ENCODE measurements around the gene CEL.
"Not testable (repeated sequence)": the region's sequence is repeated elsewhere in the genome, so short reads cannot be mapped to it uniquely, and the experiment has no call there.

CEL gene

DNA sequence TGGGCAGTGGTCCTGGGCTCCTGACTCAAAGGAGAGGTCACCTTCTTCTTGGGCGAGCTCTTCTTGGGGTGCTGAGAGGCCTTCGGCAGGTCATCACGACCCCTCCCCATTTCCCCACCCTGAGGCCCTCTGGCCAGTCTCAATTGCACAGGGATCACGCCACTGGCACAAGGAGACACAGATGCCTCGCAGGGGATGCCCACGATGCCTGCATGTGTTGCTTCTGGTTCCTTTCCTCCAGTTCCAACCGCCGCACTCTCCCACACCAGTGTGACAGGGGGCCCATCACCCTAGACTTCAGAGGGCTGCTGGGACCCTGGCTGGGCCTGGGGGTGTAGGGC is 1.3 kb downstream of the CEL start:
- DNase-seq (ENCODE audit: insufficient read length, low spot score) (no peak), FAIRE-seq (no peak)

DNA sequence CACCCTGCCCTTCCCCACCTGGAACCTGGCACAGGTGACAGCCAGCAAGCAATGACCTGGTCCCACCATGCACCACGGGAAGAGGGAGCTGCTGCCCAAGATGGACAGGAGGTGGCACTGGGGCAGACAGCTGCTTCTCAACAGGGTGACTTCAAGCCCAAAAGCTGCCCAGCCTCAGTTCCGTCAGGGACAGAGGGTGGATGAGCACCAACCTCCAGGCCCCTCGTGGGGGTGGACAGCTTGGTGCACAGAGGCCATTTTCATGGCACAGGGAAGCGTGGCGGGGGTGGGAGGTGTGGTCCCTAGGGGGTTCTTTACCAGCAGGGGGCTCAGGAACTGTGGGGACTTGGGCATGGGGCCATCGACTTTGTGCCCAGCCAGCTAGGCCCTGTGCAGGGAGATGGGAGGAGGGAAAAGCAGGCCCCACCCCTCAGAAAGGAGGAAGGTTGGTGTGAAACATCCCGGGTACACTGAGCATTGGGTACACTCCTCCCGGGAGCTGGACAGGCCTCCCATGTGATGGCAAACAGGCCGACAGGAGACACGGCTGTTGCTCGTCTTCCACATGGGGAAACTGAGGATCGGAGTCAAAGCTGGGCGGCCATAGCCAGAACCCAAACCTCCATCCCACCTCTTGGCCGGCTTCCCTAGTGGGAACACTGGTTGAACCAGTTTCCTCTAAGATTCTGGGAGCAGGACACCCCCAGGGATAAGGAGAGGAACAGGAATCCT is 1.9 kb downstream of the CEL start:
- DNase-seq (ENCODE audit: insufficient read length, low spot score) (no peak), FAIRE-seq (no peak)

DNA sequence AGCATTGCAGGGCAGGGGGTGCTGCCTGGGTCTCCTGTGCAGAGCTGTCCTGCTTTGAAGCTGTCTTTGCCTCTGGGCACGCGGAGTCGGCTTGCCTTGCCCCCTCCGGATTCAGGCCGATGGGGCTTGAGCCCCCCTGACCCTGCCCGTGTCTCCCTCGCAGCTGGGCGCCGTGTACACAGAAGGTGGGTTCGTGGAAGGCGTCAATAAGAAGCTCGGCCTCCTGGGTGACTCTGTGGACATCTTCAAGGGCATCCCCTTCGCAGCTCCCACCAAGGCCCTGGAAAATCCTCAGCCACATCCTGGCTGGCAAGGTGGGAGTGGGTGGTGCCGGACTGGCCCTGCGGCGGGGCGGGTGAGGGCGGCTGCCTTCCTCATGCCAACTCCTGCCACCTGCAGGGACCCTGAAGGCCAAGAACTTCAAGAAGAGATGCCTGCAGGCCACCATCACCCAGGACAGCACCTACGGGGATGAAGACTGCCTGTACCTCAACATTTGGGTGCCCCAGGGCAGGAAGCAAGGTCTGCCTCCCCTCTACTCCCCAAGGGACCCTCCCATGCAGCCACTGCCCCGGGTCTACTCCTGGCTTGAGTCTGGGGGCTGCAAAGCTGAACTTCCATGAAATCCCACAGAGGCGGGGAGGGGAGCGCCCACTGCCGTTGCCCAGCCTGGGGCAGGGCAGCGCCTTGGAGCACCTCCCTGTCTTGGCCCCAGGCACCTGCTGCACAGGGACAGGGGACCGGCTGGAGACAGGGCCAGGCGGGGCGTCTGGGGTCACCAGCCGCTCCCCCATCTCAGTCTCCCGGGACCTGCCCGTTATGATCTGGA is 2.7 kb downstream of the CEL start:
- no peak for DNase-seq (ENCODE audit: insufficient read length, low spot score)
- FAIRE-seq = no peak

DNA sequence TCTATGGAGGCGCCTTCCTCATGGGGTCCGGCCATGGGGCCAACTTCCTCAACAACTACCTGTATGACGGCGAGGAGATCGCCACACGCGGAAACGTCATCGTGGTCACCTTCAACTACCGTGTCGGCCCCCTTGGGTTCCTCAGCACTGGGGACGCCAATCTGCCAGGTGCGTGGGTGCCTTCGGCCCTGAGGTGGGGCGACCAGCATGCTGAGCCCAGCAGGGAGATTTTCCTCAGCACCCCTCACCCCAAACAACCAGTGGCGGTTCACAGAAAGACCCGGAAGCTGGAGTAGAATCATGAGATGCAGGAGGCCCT is 3.2 kb downstream of the CEL start:
- no peak for FAIRE-seq
- no peak for DNase-seq (ENCODE audit: insufficient read length, low spot score)

DNA sequence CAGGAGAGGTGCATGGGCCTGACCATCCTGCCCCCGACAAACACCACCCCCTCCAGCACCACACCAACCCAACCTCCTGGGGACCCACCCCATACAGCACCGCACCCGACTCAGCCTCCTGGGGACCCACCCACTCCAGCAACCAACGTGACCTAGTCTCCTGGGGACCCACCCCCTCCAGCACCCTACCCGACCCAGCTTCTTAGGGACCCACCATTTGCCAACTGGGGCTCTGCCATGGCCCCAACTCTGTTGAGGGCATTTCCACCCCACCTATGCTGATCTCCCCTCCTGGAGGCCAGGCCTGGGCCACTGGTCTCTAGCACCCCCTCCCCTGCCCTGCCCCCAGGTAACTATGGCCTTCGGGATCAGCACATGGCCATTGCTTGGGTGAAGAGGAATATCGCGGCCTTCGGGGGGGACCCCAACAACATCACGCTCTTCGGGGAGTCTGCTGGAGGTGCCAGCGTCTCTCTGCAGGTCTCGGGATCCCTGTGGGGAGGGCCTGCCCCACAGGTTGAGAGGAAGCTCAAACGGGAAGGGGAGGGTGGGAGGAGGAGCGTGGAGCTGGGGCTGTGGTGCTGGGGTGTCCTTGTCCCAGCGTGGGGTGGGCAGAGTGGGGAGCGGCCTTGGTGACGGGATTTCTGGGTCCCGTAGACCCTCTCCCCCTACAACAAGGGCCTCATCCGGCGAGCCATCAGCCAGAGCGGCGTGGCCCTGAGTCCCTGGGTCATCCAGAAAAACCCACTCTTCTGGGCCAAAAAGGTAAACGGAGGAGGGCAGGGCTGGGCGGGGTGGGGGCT is 4.6 kb downstream of the CEL start:
- FAIRE-seq (no peak), DNase-seq (ENCODE audit: insufficient read length, low spot score) (no peak)

DNA sequence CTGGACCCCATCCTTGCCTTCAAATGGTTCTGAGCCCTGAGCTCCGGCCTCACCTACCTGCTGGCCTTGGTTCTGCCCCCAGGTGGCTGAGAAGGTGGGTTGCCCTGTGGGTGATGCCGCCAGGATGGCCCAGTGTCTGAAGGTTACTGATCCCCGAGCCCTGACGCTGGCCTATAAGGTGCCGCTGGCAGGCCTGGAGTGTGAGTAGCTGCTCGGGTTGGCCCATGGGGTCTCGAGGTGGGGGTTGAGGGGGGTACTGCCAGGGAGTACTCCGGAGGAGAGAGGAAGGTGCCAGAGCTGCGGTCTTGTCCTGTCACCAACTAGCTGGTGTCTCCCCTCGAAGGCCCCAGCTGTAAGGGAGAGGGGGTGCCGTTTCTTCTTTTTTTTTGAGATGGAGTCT is 5.2 kb downstream of the CEL start:
- DNase-seq (ENCODE audit: insufficient read length, low spot score) (no peak), FAIRE-seq (no peak)

DNA sequence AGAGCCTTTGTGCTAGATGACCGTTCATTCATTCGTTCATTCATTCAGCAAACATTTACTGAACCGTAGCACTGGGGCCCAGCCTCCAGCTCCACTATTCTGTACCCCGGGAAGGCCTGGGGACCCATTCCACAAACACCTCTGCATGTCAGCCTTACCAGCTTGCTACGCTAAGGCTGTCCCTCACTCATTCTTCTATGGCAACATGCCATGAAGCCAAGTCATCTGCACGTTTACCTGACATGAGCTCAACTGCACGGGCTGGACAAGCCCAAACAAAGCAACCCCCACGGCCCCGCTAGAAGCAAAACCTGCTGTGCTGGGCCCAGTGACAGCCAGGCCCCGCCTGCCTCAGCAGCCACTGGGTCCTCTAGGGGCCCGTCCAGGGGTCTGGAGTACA is 6.0 kb downstream of the CEL start:
- no peak for DNase-seq (ENCODE audit: insufficient read length, low spot score)
- FAIRE-seq = no peak

DNA sequence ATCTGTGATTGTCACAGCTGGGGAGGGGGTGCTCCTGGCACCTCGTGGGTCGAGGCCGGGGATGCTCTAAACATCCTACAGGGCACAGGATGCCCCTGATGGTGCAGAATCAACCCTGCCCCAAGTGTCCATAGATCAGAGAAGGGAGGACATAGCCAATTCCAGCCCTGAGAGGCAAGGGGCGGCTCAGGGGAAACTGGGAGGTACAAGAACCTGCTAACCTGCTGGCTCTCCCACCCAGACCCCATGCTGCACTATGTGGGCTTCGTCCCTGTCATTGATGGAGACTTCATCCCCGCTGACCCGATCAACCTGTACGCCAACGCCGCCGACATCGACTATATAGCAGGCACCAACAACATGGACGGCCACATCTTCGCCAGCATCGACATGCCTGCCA is 6.7 kb downstream of the CEL start:
- not testable (repeated sequence) for DNase-seq (ENCODE audit: insufficient read length, low spot score); FAIRE-seq

DNA sequence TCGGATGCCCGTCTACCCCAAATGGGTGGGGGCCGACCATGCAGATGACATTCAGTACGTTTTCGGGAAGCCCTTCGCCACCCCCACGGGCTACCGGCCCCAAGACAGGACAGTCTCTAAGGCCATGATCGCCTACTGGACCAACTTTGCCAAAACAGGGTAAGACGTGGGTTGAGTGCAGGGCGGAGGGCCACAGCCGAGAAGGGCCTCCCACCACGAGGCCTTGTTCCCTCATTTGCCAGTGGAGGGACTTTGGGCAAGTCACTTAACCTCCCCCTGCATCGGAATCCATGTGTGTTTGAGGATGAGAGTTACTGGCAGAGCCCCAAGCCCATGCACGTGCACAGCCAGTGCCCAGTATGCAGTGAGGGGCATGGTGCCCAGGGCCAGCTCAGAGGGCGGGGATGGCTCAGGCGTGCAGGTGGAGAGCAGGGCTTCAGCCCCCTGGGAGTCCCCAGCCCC is 8.8 kb downstream of the CEL start:
- not testable (repeated sequence) for DNase-seq (ENCODE audit: insufficient read length, low spot score); FAIRE-seq

DNA sequence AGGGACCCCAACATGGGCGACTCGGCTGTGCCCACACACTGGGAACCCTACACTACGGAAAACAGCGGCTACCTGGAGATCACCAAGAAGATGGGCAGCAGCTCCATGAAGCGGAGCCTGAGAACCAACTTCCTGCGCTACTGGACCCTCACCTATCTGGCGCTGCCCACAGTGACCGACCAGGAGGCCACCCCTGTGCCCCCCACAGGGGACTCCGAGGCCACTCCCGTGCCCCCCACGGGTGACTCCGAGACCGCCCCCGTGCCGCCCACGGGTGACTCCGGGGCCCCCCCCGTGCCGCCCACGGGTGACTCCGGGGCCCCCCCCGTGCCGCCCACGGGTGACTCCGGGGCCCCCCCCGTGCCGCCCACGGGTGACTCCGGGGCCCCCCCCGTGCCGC is 9.2 kb downstream of the CEL start:
- FAIRE-seq; DNase-seq (ENCODE audit: insufficient read length, low spot score): not testable (repeated sequence)

DNA sequence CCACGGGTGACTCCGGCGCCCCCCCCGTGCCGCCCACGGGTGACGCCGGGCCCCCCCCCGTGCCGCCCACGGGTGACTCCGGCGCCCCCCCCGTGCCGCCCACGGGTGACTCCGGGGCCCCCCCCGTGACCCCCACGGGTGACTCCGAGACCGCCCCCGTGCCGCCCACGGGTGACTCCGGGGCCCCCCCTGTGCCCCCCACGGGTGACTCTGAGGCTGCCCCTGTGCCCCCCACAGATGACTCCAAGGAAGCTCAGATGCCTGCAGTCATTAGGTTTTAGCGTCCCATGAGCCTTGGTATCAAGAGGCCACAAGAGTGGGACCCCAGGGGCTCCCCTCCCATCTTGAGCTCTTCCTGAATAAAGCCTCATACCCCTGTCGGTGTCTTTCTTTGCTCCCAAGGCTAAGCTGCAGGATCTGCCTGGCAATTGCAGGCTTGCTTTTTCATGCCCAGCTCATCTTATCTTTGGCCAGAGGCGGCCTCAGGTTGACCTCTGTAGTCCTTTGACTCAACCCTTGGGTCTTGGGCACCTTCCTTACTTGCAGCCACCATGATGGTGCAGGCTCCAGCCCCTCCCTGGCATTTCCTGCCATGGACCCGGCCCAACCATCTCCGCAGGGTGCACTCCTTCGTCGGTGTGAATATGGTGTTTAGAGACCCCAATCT is 9.8 kb downstream of the CEL start:
- FAIRE-seq (no peak), DNase-seq (ENCODE audit: insufficient read length, low spot score) (no peak)

DNA sequence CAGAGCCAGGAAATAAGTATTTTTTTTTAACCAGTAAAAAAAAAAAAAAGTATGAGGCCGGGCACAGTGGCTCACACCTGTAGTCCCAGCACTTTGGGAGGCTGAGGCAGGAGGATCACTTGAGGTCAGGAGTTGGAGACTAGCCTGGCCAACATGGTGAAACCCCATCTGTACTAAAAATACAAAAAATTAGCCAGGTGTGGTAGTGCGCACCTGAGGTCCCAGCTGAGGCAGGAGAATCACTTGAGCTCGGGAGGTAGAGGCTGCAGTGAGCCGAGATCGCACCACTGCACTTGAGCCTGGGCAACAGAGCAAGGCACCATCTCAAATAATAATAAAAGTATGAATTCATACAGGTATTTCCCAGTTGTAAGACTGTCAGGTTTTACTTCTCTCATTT is 10.4 kb downstream of the CEL start:
- DNase-seq (ENCODE audit: insufficient read length, low spot score); FAIRE-seq: not testable (repeated sequence)

DNA sequence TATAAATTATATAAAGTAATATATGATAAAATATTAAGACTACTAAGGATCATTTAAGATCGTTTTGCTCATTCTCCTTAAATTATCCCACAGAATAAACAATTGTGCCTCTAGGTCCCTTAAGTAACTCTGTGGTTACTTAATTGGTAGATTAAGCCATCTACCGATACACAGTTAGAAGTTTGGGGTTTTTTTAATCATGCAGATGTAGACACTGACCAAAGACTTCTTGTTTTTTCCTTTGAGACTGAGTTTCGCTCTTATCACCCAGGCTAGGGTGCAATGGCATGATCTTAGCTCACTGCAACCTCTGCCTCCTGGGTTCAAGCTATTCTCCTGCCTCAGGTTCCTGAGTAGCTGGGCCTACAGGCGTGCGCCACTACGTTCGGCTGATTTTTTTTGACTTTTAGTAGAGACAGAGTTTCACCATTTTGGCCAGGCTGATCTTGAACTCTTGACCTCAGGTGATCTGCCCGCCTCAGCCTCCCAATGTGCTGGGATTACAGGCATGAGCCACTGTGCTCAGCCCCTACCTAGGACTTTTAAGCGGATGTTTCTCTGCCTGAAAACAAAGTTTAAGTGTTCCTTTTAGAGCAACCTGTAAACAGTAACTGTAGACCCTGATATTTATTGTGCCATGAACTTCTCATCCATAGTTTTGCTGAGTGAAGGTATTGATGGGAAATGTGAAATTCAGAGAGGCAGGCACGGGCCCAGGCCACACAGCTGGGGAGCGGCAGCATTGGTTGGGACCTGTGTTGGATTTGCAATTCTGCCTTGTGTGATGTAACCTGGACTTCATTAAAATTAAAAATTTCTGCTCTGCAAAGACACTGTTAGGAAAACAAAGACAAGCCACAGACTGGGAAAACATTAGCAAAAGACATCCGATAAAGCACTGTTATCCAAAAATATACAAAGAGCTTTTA is 11.6 kb downstream of the CEL start:
- no peak for FAIRE-seq
- DNase-seq (ENCODE audit: insufficient read length, low spot score) = no peak

DNA sequence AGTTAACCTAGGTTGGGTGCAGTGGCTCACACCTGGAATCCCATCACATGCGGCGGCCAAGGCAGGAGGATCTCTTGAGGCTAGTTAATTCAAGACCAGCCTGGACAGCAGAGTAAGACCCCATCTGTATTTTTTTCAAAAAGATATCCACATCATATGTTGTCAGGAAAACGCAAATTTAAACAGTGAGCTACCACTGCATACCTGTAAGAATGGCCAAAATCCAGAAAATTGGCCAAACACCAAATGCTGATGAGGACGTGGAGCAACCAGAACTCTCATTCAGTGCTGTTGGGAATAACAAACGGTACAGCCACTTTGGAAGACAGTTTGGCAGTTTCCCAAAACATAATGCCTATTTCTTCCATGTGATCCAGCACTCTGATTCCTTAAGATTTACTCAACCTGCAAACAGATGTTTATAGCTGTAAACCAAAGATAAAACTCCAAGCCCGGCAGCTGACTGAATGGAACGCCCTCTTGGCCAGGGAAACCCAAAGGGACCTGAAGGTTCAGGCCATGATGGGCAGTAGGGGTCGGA is 12.4 kb downstream of the CEL start:
- no peak for DNase-seq (ENCODE audit: insufficient read length, low spot score)

DNA sequence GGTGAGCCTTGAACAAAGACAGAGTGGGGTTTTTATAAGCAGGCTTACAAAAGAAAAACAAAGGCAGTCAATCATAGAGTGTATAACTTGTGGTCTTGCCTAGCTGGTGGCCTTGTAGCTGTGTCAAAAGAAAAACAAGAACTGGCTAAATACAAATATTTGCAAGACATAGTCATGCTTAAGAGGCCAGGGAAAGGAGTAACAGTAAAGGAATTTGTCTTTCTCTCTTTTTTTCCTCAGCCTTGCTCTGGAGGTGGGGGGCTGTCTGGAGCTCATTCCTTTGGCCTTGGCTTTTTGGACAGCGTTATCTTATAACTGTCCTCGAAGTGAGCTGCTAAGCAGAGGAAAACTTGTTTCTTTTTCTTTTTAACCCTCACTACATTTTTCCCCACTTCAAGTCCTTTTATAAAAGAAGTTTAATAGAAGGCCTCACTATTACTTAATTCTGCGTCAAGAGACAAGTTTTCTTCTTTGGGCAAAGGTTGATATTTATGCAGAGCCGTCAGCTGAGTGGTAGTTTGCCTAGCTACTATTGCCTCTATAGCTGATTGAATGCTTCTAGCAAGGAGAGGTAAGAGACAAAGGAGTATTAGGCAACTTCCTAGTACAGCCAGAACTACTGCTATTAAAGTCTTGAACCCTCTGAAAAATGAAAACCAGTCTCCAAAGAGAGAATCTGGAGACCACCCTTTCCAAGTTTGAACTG is 14.3 kb downstream of the CEL start:
- FAIRE-seq (no peak), DNase-seq (ENCODE audit: insufficient read length, low spot score) (no peak)

More for the DNA sequence above, 12.4 kb downstream of the CEL start:
- no peak for FAIRE-seq

DNA sequence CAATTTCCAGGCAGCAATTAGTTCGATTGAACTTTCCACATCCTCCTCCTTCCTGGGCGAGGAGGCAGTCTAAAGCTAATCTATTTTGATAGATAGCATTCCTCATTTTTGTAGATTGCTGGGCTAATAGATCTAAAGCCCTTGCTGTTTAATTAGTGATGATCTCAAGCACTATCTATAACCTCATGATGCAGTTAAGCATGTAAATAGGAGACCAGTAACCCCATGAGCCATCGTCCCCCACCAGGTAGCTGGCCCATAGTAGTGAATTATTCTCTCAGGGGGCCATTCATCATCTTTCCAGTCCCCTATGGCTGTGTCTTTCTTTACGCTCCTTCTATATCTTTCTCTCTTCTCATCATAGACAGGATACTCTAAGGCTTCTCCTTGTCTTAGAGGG is 14.9 kb downstream of the CEL start:
- DNase-seq (ENCODE audit: insufficient read length, low spot score) (no peak), FAIRE-seq (no peak)

DNA sequence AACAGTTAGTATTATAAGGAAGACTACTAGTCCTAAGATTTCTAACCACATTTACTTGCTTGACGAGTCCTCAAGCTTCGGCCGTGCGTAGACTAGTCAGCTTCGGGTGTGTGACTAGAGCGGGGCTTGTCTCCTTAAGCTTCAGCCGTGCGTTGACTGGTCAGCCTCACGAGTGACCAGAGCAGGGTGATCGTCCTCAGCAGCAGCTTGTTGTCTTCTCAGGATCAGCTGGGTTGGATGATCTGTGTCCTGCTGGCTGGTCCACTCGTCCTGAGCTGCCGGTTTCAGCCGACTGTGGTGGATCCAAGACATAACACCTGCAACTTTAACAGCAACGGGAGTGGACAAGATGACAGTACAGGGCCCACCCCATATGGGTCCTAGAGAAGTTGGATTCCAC is 16.7 kb downstream of the CEL start:
- no peak for DNase-seq (ENCODE audit: insufficient read length, low spot score)

DNA sequence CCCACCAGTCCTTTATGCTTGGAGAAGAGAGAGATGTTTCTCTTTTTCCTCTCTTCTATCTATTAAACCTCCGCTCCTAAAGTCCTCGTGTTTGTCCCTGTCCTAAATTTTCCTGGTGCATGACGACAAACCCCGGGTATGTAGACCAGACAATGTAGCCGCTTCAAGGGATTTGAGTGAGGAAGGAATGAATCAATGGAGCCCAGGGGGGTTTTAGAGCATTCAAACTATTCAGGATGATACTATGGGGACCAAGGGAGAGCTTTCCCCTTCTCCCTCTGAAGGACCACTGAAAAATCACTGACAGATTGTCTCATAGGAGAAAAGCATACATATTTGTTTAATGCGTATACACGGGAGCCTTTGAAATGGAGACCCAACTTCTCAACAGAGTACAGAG is 18.4 kb downstream of the CEL start:
- DNase-seq (ENCODE audit: insufficient read length, low spot score) = no peak
- no peak for FAIRE-seq

More for the DNA sequence above, 16.7 kb downstream of the CEL start:
- FAIRE-seq = no peak

Measured in GM19239 (cell line).